Neural cell (in vitro differentiated cells): ENCODE results near the gene ABCA8. TPM values are rescaled to one million over a fixed set of nuclear protein-coding genes. Genes with fewer than 3 reads are reported as not detected.

Experiments used
- H2AFZ ChIP-seq: fragments of 200-600, 300-800 bp; sonication (generic), shearing (Covaris generic); 2 replicates; pipeline ENCODE4 v1.6.0; 2014; ENCODE audit warnings: low read depth, mild to moderate bottlenecking, antibody characterized with exemption, low read length, moderate library complexity
- H3F3A ChIP-seq: fragments of 200-600 bp; shearing (Covaris generic); 2 replicates; pipeline ENCODE4 v1.6.1; 2016; ENCODE audit warnings: mild to moderate bottlenecking, moderate library complexity, mixed read lengths, antibody characterized with exemption, low read length; ENCODE audit not compliant: insufficient read depth, poor library complexity, severe bottlenecking
- H3K27ac ChIP-seq: fragments of 200-600, 300-800 bp; sonication (generic), shearing (Covaris generic); 2 replicates; pipeline ENCODE4 v1.5.1; 2014; ENCODE audit warnings: mild to moderate bottlenecking, low read length, moderate library complexity
- H3K27me3 ChIP-seq: fragments of 300-800, 200-600 bp; sonication (generic), shearing (Covaris generic); 2 replicates; pipeline ENCODE4 v1.6.0; 2014; ENCODE audit warnings: mild to moderate bottlenecking, low read depth, low read length, moderate library complexity; ENCODE audit not compliant: insufficient read depth
- H3K36me3 ChIP-seq: fragments of 300-800, 200-600 bp; sonication (generic), shearing (Covaris generic); 2 replicates; pipeline ENCODE4 v1.5.1; 2014; ENCODE audit warnings: mild to moderate bottlenecking, antibody characterized with exemption, low read length, moderate library complexity; ENCODE audit not compliant: insufficient read depth
- H3K4me2 ChIP-seq: fragments of 300-800, 200-600 bp; sonication (generic), shearing (Covaris generic); 2 replicates; pipeline ENCODE4 v1.6.0; 2014; ENCODE audit warnings: mild to moderate bottlenecking, low read length
- H3K4me3 ChIP-seq: fragments of 300-800, 200-600 bp; sonication (generic), shearing (Covaris generic); 2 replicates; pipeline ENCODE4 v1.5.1; 2014; ENCODE audit warnings: mild to moderate bottlenecking, low read length, moderate library complexity
- H3K79me2 ChIP-seq: fragments of 200-600 bp; shearing (Covaris generic); replicated peaks from 2 replicates; pipeline ENCODE4 v1.6.0; 2014; ENCODE audit warnings: mild to moderate bottlenecking, low read length, moderate library complexity; ENCODE audit not compliant: insufficient read depth
- H3K9ac ChIP-seq: fragments of 300-800, 200-600 bp; sonication (generic), shearing (Covaris generic); 2 replicates; pipeline ENCODE4 v1.6.1; 2016; ENCODE audit warnings: mild to moderate bottlenecking, low read length, mixed read lengths
- H3K9me2 ChIP-seq: fragments of 200-600 bp; shearing (Covaris generic); 2 replicates; pipeline ENCODE4 v1.6.1; 2016; ENCODE audit warnings: mild to moderate bottlenecking, low read length, mixed read lengths; ENCODE audit not compliant: insufficient read depth
- H3K9me3 ChIP-seq: fragments of 200-600, 300-800 bp; sonication (generic), shearing (Covaris generic); 2 replicates; pipeline ENCODE4 v1.6.1; 2016; ENCODE audit warnings: mild to moderate bottlenecking, mixed run types, low read length, moderate library complexity, mixed read lengths
- H4K20me1 ChIP-seq: fragments of 200-600 bp; shearing (Covaris generic); 2 replicates; pipeline ENCODE4 v1.6.1; 2016; ENCODE audit warnings: mild to moderate bottlenecking, mixed run types; ENCODE audit not compliant: insufficient read depth
- EP300 ChIP-seq: fragments of 450-650 bp; conservative IDR thresholded peaks from 2 replicates; pipeline ENCODE4 v1.6.1; 2014; ENCODE audit warnings: antibody characterized with exemption, mild to moderate bottlenecking, moderate library complexity; ENCODE audit not compliant: poor library complexity, severe bottlenecking
- EZH2 ChIP-seq: fragments of 200-600, 300-800 bp; shearing (Covaris generic), sonication (generic); IDR thresholded peaks from 2 replicates; pipeline ENCODE4 v1.6.1; 2014; ENCODE audit warnings: antibody characterized with exemption, low read length, borderline replicate concordance, mild to moderate bottlenecking; ENCODE audit not compliant: insufficient read depth, poor library complexity, severe bottlenecking
- MXI1 ChIP-seq: fragments of 450-650 bp; conservative IDR thresholded peaks from 2 replicates; pipeline ENCODE4 v1.6.1; 2014; ENCODE audit warnings: antibody characterized with exemption, mild to moderate bottlenecking; ENCODE audit not compliant: poor library complexity, severe bottlenecking
- POLR2AphosphoS5 ChIP-seq: IDR thresholded peaks from 2 replicates; pipeline ENCODE4 v1.6.1; 2012
- RAD21 ChIP-seq: fragments of 450-650 bp; conservative IDR thresholded peaks from 2 replicates; pipeline ENCODE4 v1.6.1; 2014; ENCODE audit warnings: antibody characterized with exemption, mild to moderate bottlenecking, moderate library complexity
- SMC3 ChIP-seq: fragments of 450-650 bp; conservative IDR thresholded peaks from 2 replicates; pipeline ENCODE4 v1.6.1; 2014; ENCODE audit warnings: antibody characterized with exemption, mild to moderate bottlenecking, moderate library complexity; ENCODE audit not compliant: poor library complexity
- TAF1 ChIP-seq: IDR thresholded peaks from 2 replicates; pipeline ENCODE4 v1.6.1; 2012; ENCODE audit warnings: low read depth
- polyA plus RNA-seq: library from polyadenylated mRNA; depleted of rRNA; stranded (reverse); fragments of >200 nt; gene quantifications from 2 replicates; pipeline ENCODE4 v1.2.3, GENCODE V29; 2014
- TF ChIP-seq, protein P1 (sequence below): IDR thresholded peaks from 2 replicates; pipeline ENCODE4 v1.6.1; 2012; ENCODE audit warnings: borderline replicate concordance
- TF ChIP-seq, protein P2 (sequence below): fragments of 450-650 bp; IDR thresholded peaks from 2 replicates; pipeline ENCODE4 v1.5.1; 2014; ENCODE audit warnings: antibody characterized with exemption, mild to moderate bottlenecking, moderate library complexity; ENCODE audit not compliant: poor library complexity, severe bottlenecking

The ABCA8 gene
- polyA plus RNA-seq, 1 donor from 2014 or later: not detected

- no peaks in the 10 kb centered on the region for H4K20me1 ChIP-seq
- TF ChIP-seq, protein P1, sequence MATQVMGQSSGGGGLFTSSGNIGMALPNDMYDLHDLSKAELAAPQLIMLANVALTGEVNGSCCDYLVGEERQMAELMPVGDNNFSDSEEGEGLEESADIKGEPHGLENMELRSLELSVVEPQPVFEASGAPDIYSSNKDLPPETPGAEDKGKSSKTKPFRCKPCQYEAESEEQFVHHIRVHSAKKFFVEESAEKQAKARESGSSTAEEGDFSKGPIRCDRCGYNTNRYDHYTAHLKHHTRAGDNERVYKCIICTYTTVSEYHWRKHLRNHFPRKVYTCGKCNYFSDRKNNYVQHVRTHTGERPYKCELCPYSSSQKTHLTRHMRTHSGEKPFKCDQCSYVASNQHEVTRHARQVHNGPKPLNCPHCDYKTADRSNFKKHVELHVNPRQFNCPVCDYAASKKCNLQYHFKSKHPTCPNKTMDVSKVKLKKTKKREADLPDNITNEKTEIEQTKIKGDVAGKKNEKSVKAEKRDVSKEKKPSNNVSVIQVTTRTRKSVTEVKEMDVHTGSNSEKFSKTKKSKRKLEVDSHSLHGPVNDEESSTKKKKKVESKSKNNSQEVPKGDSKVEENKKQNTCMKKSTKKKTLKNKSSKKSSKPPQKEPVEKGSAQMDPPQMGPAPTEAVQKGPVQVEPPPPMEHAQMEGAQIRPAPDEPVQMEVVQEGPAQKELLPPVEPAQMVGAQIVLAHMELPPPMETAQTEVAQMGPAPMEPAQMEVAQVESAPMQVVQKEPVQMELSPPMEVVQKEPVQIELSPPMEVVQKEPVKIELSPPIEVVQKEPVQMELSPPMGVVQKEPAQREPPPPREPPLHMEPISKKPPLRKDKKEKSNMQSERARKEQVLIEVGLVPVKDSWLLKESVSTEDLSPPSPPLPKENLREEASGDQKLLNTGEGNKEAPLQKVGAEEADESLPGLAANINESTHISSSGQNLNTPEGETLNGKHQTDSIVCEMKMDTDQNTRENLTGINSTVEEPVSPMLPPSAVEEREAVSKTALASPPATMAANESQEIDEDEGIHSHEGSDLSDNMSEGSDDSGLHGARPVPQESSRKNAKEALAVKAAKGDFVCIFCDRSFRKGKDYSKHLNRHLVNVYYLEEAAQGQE: no peak
- TF ChIP-seq EP300: no peak
- TF ChIP-seq TAF1: no peak
- no peak for TF ChIP-seq MXI1
- TF ChIP-seq EZH2: no peak
- TF ChIP-seq SMC3: no peak
- TF ChIP-seq POLR2AphosphoS5: no peak
- TF ChIP-seq RAD21: no peak
- TF ChIP-seq, protein P2, sequence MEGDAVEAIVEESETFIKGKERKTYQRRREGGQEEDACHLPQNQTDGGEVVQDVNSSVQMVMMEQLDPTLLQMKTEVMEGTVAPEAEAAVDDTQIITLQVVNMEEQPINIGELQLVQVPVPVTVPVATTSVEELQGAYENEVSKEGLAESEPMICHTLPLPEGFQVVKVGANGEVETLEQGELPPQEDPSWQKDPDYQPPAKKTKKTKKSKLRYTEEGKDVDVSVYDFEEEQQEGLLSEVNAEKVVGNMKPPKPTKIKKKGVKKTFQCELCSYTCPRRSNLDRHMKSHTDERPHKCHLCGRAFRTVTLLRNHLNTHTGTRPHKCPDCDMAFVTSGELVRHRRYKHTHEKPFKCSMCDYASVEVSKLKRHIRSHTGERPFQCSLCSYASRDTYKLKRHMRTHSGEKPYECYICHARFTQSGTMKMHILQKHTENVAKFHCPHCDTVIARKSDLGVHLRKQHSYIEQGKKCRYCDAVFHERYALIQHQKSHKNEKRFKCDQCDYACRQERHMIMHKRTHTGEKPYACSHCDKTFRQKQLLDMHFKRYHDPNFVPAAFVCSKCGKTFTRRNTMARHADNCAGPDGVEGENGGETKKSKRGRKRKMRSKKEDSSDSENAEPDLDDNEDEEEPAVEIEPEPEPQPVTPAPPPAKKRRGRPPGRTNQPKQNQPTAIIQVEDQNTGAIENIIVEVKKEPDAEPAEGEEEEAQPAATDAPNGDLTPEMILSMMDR: no peak
- H3K9me2 ChIP-seq: no peaks in the 10 kb centered on the region
- H3K9ac ChIP-seq: no peak overlapping the region
- no peaks in the 10 kb centered on the region for H3K27me3 ChIP-seq
- H3K36me3 ChIP-seq: no peaks in the 10 kb centered on the region
- no peaks in the 10 kb centered on the region for H3K79me2 ChIP-seq
- H3F3A ChIP-seq: no peaks in the 10 kb centered on the region
- no peak overlapping the region for H3K4me2 ChIP-seq
- H3K9me3 ChIP-seq: no peaks in the 10 kb centered on the region
- no peak overlapping the region for H3K4me3 ChIP-seq
- no peak overlapping the region for H2AFZ ChIP-seq
- H3K27ac ChIP-seq: no peak overlapping the region
Measured at GRCh38 chr17:68853036-68853435, 102.2 kb downstream of the ABCA8 start.

DNA sequence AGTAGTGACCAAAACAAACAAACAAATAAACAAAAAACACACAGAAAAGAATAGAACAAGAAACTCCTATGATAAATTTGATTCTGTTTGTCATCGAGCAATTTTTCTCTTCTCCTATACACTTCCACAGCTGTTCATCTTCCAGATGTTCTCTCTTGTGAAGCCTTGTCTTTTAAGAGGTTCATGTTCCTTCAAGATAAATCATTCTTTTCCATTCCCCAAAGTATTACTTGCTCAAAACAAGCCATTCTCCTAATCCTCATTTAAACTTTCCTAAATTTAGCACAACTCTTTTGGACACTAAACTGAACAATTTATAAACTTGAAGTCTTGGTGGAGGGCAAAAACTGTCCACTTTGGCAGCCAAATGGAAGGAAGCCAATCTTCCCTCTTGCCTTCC is 103.3 kb downstream of the ABCA8 start:
- no peaks in the 10 kb centered on the region for H3K36me3 ChIP-seq

More for the DNA sequence above, 103.3 kb downstream of the ABCA8 start:
- Histone ChIP-seq H3K27me3 (no peaks in the 10 kb centered on the region), H3K27ac (no peak overlapping the region), H3K79me2 (no peaks in the 10 kb centered on the region), H3K4me3 (no peak overlapping the region), H3K9ac (no peak overlapping the region), H3F3A (no peaks in the 10 kb centered on the region), H4K20me1 (no peaks in the 10 kb centered on the region), H3K9me3 (no peaks in the 10 kb centered on the region), H3K9me2 (no peaks in the 10 kb centered on the region), H3K4me2 (no peak overlapping the region), H2AFZ (no peak overlapping the region)
- TF ChIP-seq TAF1: no peak
- TF ChIP-seq, protein P1: no peak
- no peak for TF ChIP-seq EZH2
- TF ChIP-seq RAD21: no peak
- TF ChIP-seq POLR2AphosphoS5: no peak
- TF ChIP-seq, protein P2: no peak
- no peak for TF ChIP-seq MXI1
- TF ChIP-seq SMC3: no peak
- no peak for TF ChIP-seq EP300
